ENCODE data around the gene DAB1. TPM values are rescaled to one million over a fixed set of nuclear protein-coding genes. Genes with fewer than 3 reads are reported as not detected.

The DAB1 gene
- total RNA-seq, 4 donors from 2014 or later = 0.48 to 1.1 (median 0.70) TPM

- ATAC-seq (ENCODE audit: low FRiP score) (no peak), DNase-seq (ENCODE audit: low spot score) (no peak)
- TF ChIP-seq, protein P1, sequence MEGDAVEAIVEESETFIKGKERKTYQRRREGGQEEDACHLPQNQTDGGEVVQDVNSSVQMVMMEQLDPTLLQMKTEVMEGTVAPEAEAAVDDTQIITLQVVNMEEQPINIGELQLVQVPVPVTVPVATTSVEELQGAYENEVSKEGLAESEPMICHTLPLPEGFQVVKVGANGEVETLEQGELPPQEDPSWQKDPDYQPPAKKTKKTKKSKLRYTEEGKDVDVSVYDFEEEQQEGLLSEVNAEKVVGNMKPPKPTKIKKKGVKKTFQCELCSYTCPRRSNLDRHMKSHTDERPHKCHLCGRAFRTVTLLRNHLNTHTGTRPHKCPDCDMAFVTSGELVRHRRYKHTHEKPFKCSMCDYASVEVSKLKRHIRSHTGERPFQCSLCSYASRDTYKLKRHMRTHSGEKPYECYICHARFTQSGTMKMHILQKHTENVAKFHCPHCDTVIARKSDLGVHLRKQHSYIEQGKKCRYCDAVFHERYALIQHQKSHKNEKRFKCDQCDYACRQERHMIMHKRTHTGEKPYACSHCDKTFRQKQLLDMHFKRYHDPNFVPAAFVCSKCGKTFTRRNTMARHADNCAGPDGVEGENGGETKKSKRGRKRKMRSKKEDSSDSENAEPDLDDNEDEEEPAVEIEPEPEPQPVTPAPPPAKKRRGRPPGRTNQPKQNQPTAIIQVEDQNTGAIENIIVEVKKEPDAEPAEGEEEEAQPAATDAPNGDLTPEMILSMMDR (IDR thresholded peaks at IDR 0.05) = no peak
Observed at GRCh38 chr1:57464756-57465155, 40.9 kb upstream of the DAB1 start.

DNA sequence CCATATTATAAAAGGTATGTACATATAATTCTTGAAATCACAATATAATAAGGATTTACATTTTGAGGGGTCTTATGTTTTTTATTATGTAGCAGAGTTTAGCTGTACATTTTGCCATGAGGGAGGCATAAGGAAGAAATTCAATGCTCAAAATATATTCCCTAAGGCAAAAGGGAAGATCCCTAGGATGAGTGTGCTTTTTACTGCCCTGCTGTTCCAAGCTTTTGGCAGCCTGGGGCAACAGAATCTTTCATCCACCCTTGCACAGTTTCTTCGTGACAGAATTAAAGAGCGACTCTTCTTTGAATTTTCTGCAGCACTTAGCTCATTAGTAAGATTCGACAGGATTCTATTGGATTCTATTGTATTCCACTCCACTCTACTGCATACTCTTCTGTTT is 39.5 kb upstream of the DAB1 start:
- no peak for DNase-seq (ENCODE audit: low spot score)
- no peak for ATAC-seq (ENCODE audit: low FRiP score)
- TF ChIP-seq, protein P1 (IDR thresholded peaks at IDR 0.05) = no peak

DNA sequence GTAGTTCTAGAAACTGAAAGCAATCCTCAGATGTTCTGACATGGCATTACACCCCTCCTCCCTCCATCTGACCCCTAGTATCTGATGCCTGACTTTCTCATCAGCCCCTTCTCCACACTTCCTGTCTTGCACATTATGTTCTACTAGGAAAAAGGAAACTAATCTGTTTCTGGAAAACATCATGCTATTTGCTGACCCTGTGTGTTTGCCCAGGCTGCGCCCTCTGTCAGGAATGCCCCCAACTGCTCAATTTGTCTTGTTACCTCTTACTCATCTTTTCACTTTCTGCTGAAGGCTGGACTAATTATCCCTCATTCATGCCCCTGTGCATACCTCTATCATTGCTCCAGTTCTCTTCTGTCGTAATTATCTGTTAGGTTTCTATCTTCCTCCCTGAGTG is 37.5 kb upstream of the DAB1 start:
- TF ChIP-seq, protein P1 (IDR thresholded peaks at IDR 0.05) = no peak
- DNase-seq (ENCODE audit: low spot score) (no peak), ATAC-seq (ENCODE audit: low FRiP score) (peak; percentile 62)

DNA sequence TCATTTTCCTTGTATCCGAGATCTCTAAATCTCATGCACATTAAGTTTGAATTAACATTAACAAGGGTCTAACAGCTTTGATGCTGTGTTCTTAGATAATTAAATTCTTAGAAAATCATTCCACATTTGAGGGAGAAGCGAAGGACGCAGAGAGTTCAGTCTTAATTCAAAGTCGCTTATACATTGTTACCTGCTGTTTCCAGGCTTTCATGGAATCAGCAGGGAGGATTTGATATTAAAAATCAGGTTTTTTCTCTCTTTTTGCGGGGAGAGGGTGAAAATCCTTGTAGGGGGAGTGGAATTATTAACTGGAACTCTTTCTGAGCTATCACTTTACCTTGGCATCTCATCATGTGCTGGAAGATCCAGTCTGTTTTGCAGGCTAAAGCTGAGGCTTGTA is 27.7 kb upstream of the DAB1 start:
- DNase-seq (ENCODE audit: low spot score) = no peak
- TF ChIP-seq, protein P1 (IDR thresholded peaks at IDR 0.05) = no peak
- ATAC-seq (ENCODE audit: low FRiP score) = no peak

- ATAC-seq (ENCODE audit: low FRiP score) (no peak), DNase-seq (ENCODE audit: low spot score) (no peak)
- TF ChIP-seq, protein P1 (IDR thresholded peaks at IDR 0.05) = no peak
Observed at GRCh38 chr1:57450981-57451380, 27.1 kb upstream of the DAB1 start.

- no peak for DNase-seq (ENCODE audit: low spot score)
- no peak for ATAC-seq (ENCODE audit: low FRiP score)
- TF ChIP-seq, protein P1 (IDR thresholded peaks at IDR 0.05) = no peak
Observed at GRCh38 chr1:57447551-57447950, 23.7 kb upstream of the DAB1 start.

DNA sequence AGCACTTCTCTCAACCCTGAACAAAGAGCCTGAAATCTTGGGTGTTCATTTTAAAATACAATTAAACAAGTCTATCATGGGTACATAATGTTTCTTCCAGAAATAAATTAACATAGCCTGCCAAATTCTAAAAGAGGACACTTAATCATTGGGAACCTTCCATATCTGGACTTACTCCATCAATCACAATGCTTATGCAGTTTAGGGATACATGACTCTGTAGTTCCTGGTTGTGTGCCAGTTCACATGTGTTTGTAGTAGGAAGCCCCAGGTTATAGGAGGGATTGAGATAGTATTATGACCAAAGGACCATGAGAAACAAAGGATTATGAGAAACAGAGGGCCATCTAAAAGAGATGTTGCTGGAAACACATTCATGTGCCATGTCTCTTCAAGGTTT is 19.1 kb upstream of the DAB1 start:
- DNase-seq (ENCODE audit: low spot score) (no peak), ATAC-seq (ENCODE audit: low FRiP score) (no peak)
- TF ChIP-seq, protein P1 (IDR thresholded peaks at IDR 0.05) = no peak

All from omental fat pad (tissue), 4 donors.